HG03342 (cell line): ENCODE data around the gene SLC24A4.

Source experiments
- ATAC-seq: cut with Tn5 transposase; IDR thresholded peaks from one replicate; pipeline ENCODE4 v1.9.1; 2021; ENCODE audit warnings: mild to moderate bottlenecking, moderate library complexity; ENCODE audit not compliant: unreplicated experiment

The SLC24A4 gene

GRCh38 chr14:92455231-92455630 is 132.3 kb downstream of the SLC24A4 start:
- ATAC-seq, result no peak

- ATAC-seq, result peak; percentile 55
Observed at GRCh38 chr14:92456215-92457015, 133.4 kb downstream of the SLC24A4 start.

GRCh38 chr14:92457016-92457565 is 134.1 kb downstream of the SLC24A4 start:
- no peak for ATAC-seq

GRCh38 chr14:92458136-92459029 is 135.4 kb downstream of the SLC24A4 start:
- ATAC-seq, result no peak

GRCh38 chr14:92459030-92459949 is 136.3 kb downstream of the SLC24A4 start:
- no peak for ATAC-seq

- no peak for ATAC-seq
Observed at GRCh38 chr14:92459950-92460421, 137.0 kb downstream of the SLC24A4 start.

GRCh38 chr14:92460541-92460915 is 137.6 kb downstream of the SLC24A4 start:
- no peak for ATAC-seq

- ATAC-seq, result peak; percentile 66
Observed at GRCh38 chr14:92460916-92461579, 138.1 kb downstream of the SLC24A4 start.

- no peak for ATAC-seq
Observed at GRCh38 chr14:92461891-92462290, 138.9 kb downstream of the SLC24A4 start.

- no peak for ATAC-seq
Observed at GRCh38 chr14:92462568-92462967, 139.6 kb downstream of the SLC24A4 start.

GRCh38 chr14:92463141-92463540 is 140.2 kb downstream of the SLC24A4 start:
- ATAC-seq, result no peak

GRCh38 chr14:92464156-92464555 is 141.2 kb downstream of the SLC24A4 start:
- no peak for ATAC-seq

GRCh38 chr14:92464716-92465115 is 141.8 kb downstream of the SLC24A4 start:
- no peak for ATAC-seq

GRCh38 chr14:92465353-92466055 is 142.5 kb downstream of the SLC24A4 start:
- ATAC-seq, result no peak

- no peak for ATAC-seq
Observed at GRCh38 chr14:92466059-92466458, 143.1 kb downstream of the SLC24A4 start.

GRCh38 chr14:92469515-92469914 is 146.6 kb downstream of the SLC24A4 start:
- ATAC-seq, result no peak

- no peak for ATAC-seq
Observed at GRCh38 chr14:92470215-92470614, 147.2 kb downstream of the SLC24A4 start.

- no peak for ATAC-seq
Observed at GRCh38 chr14:92470811-92471210, 147.8 kb downstream of the SLC24A4 start.

GRCh38 chr14:92471919-92472318 is 149.0 kb downstream of the SLC24A4 start:
- ATAC-seq, result no peak
